ENCODE data around the gene LRRC1. TPM values are rescaled to one million over a fixed set of nuclear protein-coding genes. Genes with fewer than 3 reads are reported as not detected.

The LRRC1 gene
- total RNA-seq (2022; extraction: Qiagen RNA extraction): 6.0 to 6.4 TPM (median 6.2 TPM) in 5 replicates

DNA sequence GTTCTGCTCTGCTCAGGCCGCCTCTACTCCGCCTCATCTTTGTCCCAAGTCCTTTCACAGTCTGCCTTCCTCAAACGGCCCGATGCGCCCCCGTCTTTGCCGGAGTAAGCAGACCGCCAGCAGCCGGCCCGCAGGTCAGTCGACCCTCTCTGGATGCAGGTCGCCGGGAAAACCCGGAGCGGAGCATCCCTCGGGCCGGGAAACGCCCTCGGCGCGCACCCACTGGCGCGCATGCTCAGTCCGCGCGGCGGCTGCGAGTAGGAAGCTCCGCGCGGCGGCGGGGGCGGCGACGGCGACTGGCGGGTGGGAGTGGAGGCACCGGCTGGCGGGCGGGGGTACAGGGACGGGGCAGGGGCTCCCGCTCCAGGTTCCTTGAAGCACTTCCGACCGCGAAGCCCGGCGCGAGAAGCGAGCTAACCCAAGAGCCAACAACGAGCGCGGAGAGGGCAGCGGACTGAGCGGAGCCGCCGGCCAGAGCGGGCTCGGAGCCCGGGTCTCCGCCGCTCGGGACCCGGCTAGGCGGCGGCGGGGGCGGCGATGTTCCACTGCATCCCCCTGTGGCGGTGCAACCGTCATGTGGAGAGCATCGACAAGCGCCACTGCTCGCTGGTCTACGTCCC lies at the start of gene LRRC1:
Gene LRRC1 (plus strand): TSS at position 286 of the 620 bp plus-strand sequence. CDS start 252 bp downstream, at position 538.

Other genes with a start within 250 kb of the LRRC1 start
- gene GCLC, start 249.9 kb upstream of the LRRC1 start, total RNA-seq (2022; extraction: Qiagen RNA extraction): 84.5 to 103 TPM (median 99.0 TPM) in 5 replicates
- gene KLHL31, start 129.2 kb upstream of the LRRC1 start, total RNA-seq (2022; extraction: Qiagen RNA extraction): 0.05 to 0.10 TPM (median 0.06 TPM) in 5 replicates